HS-5 (cell line): ENCODE data around the gene INAVA.

Experiments
- DNase-seq: peaks from one replicate; pipeline ENCODE4 v3.0.0-alpha.2; 2012; ENCODE audit warnings: low read depth

INAVA gene

GRCh38 chr1:200894712-200895442, at the start of gene INAVA:
Gene INAVA (plus strand): TSS chr1:200894900. CDS start chr1:200898401, 3,501 bp downstream.
- DNase-seq, result no peak

- no peak for DNase-seq
Observed at GRCh38 chr1:200845360-200845759, 49.3 kb upstream of the INAVA start.

DNA sequence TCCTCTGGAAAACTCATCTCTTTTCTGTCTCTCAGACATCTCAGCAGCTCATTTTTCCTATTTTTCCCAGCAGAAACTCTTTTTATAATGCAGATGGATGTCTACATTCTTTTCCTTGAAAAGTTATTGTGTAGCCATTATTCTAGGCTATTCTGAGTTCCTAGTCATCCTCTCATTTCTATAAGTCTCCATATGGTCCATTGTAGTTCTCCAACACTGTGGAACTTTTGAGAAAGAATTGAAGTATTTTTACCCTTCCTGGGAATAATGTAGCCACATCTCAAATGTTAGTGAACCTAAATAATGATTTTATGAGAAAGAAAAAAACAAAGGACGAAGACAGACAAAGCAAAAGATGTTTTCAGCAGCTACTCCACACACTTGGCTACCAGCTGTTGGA, 48.3 kb upstream of the INAVA start:
- DNase-seq, result no peak

GRCh38 chr1:200849430-200849829, 45.3 kb upstream of the INAVA start:
- DNase-seq, result no peak

DNA sequence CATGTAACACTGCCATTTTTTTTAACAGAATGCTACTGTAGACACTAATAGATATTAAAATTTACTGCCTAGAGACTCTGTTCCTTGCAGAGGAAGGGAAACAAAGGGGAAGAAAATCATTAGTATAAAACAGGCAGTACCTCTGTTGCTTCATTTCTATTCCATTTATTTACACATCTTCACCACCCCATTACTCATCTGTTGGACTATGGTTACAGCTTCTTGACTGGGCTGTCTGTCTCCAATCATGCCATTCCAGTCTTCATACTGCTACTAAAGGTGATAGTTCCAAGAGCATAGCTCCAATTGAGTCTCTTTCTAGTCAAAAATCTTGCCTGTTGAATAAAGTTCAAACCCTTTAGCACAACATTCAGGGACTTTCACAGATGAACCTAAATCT, 44.1 kb upstream of the INAVA start:
- DNase-seq, result no peak

GRCh38 chr1:200856716-200857357, 37.9 kb upstream of the INAVA start:
- DNase-seq, result no peak

- DNase-seq, result no peak
Observed at GRCh38 chr1:200857804-200858203, 36.9 kb upstream of the INAVA start.

GRCh38 chr1:200861937-200862647, 32.6 kb upstream of the INAVA start:
- DNase-seq, result no peak

DNA sequence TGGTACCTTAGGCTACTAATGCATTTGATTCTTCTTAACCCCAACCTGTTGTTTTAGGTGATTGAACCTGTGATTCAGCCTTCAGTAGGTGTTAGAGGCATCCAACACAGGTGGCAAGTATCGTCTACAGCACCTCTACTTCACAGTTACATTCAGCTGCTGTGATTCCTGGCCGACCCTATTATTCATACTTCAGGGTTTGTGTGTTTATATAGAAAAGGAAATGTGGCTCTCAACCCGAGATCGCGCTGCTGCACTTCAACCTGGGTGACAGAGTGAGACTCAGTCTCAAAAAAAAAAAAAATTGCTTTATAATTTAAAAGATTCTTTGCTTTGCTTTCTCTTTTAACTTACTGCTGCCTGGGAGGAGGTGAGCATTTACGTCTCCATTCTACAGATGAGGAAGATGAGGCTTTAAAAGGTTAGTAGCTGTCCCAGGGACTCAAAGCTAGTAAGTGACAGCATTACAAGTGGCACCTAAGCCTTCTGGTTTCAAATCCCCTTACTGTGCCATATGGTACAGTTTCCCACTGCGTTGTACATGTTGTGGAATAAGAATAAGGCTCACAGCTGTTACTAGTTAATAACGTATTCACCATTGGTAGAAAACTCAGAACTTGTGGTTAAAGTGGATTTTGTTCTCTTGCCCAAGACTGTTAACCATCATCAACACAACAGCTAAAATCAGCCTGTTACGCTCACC, 31.8 kb upstream of the INAVA start:
- no peak for DNase-seq

DNA sequence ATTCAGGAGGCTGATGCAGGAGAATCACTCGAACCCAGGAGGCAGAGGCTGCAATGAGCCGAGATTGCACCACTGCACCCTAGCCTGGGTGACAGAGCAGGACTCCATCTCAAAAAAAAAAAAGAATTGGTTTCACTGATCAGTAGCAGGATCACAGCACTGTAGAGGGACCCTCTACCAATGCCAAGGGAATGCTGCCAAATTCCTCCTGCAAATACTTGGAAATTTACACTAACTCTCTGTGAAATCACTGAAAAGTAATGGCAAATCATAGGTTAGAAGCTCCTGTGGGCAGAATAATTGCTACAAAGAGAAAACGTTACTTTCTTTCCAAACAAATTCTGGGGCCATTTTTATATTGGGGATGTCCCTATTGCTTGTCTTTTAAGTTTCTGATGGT, 28.6 kb upstream of the INAVA start:
- no peak for DNase-seq

DNA sequence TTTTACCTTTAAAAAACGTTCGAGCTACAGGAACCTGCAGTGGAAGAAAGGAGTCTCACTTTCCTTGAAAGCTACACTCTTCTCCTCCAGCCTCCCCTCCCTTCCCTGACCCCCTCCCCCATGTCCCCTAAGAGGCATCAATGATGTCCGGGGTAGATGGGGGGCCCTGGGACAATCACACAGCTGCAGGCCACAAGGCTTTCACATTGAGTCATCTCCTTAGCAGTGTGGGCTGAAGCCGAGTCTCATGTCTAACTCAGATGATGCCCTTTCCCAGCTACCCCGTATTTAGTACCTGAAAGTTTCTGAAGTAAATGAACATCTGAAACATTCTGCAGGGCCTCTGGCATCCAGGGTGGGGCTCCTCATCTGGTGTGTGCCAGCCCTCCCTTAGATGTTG, 28.2 kb upstream of the INAVA start:
- no peak for DNase-seq

- DNase-seq, result no peak
Observed at GRCh38 chr1:200867018-200867811, 27.5 kb upstream of the INAVA start.

- DNase-seq, result no peak
Observed at GRCh38 chr1:200869376-200869752, 25.3 kb upstream of the INAVA start.

DNA sequence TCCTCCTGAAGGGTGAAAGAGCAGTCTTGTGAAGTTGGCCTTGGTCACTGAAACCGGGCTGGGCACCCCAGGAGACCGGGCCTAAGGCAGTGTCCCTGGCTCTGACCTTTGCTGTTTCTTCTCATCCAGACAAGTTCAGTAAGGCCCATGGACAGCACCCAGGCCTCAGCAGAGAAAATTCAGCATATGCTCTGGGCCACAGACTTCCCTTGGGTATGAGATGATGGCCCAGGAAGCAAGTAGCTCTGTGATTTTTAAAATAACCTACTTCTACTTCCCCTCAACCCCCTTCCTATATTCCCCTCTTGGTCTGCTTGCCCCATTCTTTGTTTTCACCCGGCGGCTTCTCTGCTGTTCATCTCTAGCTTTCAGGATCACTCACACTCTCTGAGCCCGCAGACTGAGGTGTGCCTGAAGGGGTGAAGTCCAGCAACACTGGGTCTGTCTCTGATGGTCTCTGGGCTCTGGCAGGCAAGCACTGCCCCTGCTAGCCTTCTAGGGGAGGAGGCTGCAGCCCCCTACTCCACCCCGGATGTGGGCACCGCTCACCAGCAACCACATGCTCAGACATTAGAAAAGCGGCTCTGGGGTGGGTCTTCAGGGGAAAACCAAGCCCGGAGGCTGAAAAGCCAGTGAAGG, 24.8 kb upstream of the INAVA start:
- no peak for DNase-seq

GRCh38 chr1:200872446-200873115, 22.1 kb upstream of the INAVA start, which contains the start of gene GPR25:
Gene GPR25 (plus strand): TSS chr1:200872981. CDS start chr1:200873038, 57 bp downstream.
- DNase-seq, result no peak

DNA sequence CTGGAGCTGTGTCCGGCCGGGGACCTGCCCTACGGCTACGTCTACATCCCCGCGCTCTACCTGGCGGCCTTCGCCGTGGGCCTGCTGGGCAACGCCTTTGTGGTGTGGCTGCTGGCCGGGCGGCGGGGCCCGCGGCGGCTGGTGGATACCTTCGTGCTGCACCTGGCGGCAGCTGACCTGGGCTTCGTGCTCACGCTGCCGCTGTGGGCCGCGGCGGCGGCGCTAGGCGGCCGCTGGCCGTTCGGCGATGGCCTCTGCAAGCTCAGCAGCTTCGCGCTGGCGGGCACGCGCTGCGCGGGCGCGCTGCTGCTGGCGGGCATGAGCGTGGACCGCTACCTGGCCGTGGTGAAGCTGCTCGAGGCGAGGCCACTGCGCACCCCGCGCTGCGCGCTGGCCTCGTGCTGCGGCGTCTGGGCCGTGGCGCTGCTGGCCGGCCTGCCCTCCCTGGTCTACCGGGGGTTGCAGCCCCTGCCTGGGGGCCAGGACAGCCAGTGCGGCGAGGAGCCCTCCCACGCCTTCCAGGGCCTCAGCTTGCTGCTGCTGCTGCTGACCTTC, 21.5 kb upstream of the INAVA start:
- no peak for DNase-seq

GRCh38 chr1:200873671-200874397, 20.9 kb upstream of the INAVA start:
- DNase-seq, result no peak

DNA sequence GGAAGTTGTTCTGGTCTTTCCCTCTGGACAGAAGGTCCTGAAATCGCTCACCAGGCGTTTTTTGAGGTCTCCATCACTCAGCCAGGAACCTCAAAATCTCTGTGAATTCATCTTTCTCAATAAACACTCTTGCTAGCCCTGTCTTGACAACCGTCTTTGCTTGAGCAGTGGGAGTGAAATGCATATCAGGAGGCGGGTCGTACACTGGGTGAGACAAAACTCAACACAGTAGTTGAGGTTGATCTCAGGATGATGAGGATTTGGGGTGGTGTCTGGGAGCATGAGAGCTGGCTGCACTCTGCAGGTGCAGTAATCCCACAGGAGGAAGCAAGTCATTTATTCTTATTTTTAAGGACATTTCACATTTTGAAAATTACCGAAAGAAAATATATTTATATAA, 20.0 kb upstream of the INAVA start:
- no peak for DNase-seq

DNA sequence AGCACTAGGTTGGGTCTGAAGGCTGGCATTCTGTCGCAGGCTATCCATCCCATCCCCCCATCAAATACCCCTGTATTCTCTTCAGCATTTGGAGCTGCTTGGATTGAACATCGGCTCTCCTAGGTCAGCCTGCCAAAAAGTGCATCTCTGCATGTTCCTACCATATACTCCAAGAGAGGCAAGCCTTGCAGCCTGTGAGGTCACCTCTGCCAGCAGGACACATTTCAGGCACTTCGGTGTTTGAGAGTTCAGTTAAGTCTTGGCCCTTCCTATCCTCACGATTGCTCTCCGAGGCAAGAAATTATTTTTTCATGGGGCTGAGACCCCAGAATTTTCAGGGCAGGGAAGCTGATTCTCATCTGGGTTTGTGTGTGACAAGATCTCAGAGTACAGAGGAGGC, 19.3 kb upstream of the INAVA start:
- DNase-seq, result no peak

GRCh38 chr1:200877010-200877409, 17.7 kb upstream of the INAVA start:
- no peak for DNase-seq
